GM21825 (cell line): ENCODE data around the gene STAM.

Experiments used
- ATAC-seq: cut with Tn5 transposase; IDR thresholded peaks from one replicate; pipeline ENCODE4 v1.9.1; 2021; ENCODE audit warnings: mild to moderate bottlenecking, moderate library complexity; ENCODE audit not compliant: unreplicated experiment

Gene STAM

GRCh38 chr10:17645621-17646345, 1.8 kb downstream of the STAM start:
- ATAC-seq, result no peak

GRCh38 chr10:17647326-17647725, 3.4 kb downstream of the STAM start:
- ATAC-seq, result no peak

DNA sequence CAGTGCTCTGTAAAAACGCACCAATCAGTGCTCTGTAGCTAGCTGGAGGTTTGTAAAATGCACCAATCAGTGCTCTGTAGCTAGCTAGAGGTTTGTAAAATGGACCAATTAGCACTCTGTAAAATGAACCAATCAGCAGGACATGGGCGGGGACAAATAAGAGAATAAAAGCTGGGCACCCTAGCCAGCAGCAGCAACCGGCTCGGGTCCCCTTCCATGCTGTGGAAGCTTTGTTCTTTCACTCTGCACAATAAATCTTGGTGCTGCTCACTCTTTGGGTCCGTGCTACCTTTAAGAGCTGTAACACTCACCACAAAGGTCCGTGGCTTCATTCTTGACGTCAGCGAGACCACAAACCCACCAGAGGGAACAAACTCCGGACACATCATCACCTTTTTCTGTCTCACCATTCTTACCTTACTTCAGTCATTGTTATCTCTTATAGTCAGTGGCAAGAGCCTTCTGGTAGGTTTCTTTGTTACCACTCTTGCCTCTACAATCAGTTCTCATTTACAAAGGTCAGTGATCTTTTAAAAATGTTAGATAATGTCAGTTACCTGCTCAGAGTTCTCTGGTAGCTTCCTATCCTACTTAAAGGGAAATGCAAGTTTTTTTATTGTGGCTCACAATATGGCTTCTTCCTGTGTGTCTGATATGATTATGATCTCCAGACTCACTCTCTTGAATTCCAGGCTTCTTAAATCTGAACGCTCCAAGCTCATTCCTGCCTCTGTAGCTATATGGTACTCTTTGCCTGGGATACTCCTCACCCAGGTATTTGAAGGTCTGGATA, 4.5 kb downstream of the STAM start:
- ATAC-seq, result no peak

- no peak for ATAC-seq
Measured at GRCh38 chr10:17649052-17649451, 5.1 kb downstream of the STAM start.

GRCh38 chr10:17649836-17650235, 5.9 kb downstream of the STAM start:
- ATAC-seq, result no peak

DNA sequence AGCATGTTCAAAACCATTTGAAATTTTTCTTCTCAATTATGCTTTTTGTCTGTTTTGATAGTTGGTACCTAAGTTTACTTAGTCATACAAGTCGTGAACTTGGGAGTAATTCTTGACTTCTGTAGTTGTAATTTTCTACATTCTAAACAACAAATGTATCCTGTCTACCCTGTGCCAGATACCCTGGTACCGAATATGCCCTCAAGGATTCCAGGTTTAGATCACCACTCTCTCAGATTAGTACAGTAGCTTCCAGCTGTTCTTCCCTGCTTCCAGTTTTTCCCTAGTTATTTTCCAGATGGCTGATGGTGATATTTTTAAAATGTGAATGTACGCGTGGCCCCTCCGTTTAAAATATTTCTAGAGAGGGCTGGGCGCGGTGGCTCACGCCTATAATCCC, 6.5 kb downstream of the STAM start:
- ATAC-seq, result no peak

DNA sequence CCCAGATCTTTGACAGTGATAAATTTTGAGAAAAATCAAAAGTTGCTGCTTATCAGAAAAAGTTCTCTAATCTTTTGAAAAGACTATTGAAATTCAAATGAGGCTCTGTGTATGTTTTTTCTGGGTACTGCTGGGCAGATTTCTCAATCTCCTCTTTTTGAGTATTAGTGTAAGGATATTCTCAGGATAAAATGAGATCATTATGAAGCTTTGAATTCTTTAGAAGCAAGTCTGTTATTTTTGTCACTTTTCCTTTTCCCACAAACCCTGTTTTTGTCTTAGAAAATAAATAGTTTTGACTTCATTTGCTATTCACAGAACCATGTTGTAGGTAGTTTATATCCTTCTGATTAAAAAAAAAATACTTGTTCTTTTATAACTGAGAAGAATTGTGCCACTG, 7.9 kb downstream of the STAM start:
- no peak for ATAC-seq

- no peak for ATAC-seq
Measured at GRCh38 chr10:17652585-17652984, 8.6 kb downstream of the STAM start.

DNA sequence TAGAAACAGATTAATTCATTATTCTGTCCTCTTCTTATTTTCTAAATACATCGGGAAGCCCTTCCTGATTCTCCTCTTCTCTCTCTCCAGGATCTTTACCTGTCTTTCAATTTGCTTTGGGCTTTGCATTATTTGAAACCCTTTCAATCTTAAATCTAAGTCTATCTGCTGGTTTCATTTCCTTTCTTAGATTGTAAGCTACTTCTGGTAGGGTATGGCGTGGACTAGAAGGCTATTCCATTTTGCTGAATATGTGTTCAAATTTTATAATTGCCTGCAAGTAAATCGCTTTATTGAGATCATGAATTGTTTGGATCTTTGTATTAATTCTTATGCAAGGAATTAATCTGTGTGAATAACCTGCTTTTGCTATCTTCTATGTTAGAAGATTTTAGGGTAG, 11.1 kb downstream of the STAM start:
- ATAC-seq, result peak; percentile 30

DNA sequence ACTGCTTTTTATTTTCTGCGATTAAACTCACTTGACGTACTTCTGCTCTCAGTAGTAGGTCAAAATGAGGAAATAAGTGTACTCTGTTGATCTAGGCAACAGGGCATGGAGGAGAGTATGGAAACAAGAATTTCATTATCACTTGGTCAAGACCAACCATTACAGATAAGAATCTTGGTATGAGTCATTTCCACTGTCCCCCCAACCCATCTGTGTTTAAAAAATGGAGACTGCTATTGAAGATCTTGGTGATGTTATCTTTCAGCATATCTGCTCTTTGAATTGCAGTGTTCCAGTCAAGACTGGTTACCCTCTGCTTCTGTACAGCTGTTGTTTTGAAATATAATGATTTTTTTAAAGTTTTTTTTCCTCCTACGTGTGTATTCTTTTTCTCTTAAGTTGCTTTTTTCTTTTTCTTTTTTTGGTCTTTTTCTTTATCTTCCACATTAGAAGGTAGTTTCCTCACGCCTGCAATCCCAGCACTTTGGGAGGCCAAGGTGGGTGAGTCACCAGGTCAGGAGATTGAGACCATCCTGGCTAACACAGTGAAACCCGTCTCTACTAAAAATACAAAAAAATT, 11.7 kb downstream of the STAM start:
- peak; percentile 93 for ATAC-seq

GRCh38 chr10:17657103-17657500, 13.2 kb downstream of the STAM start:
- ATAC-seq, result no peak

- no peak for ATAC-seq
Measured at GRCh38 chr10:17659365-17659764, 15.4 kb downstream of the STAM start.

DNA sequence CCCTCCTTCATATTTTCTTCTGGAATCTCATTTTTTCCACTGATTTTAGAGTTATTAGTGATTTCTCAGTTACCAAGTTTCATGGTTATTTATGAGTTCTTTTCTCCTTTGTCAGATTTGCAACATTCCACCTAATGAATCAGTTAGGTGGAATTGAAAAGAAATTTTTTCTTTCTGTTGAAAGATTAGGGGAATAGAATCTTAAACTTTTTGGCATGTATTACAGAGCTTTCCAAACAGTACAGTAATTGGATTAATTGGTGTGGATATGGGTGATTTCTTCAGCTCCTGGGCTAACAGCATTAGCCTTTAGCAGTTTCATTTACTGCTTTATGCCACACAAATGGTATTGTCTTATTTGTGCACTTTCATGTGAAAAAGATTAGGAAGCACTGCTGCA, 17.0 kb downstream of the STAM start:
- ATAC-seq, result no peak

DNA sequence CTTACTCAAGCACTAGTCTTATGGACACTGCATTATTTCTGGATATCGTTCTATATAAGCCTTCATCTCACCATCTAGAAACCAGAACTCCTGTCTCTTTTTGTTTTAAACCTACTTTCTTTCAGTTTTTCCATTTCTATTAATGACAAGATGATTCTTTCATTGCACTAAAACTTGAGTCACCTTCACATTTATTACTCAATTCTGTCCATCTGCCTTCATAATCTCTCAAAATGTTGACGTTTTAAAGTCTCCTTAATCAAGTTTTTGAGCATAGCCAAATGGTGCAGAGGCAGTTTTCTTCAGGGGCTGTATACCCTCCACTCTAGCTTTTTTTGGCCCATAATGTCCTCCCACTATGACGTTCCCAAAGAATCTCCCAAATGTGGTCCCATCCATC, 17.6 kb downstream of the STAM start:
- ATAC-seq, result no peak

DNA sequence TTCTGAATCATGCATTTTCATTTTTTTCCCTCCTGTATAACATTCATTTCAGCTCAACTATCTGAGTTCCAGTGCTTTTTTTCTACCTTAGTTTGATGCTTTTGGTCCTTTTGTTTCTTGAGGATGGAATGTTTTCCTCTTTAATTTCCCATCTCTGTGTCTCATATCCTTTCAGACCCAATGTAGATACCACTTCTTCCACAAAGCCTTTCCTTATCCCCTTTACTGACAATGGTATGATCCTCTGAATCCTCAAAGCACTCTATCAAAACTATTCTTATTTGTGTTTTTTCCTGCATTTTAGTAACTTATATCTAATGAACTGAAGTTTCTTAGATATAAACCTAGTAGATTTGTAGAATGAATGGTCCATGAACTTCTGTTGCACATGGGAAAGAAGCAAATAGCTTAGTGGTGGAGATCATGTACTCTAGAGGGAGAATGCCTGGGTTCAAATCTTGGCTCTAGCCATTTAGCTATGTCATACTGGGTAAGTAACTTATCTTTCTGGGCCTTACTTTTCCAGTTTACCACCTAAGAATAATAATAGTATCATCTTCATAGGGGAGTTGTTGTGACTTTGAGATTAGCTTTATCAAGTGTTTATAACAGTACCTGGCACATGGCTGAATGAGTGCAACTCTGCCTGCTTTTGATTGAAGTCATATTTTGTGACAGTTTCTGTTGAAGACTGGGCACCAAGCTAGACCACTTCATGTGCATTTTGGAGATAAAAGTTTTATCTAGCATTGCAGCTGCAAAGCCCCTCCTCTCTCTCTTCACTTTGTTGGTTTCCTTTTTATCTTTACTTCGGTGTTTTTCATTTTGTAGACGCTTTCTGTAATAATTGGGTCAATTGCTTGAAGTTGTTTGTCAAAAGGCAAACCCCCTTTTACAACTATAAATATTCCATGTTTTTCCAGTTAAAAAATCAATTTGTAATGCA, 18.5 kb downstream of the STAM start:
- ATAC-seq, result no peak

GRCh38 chr10:17663450-17663849, 19.5 kb downstream of the STAM start:
- no peak for ATAC-seq

DNA sequence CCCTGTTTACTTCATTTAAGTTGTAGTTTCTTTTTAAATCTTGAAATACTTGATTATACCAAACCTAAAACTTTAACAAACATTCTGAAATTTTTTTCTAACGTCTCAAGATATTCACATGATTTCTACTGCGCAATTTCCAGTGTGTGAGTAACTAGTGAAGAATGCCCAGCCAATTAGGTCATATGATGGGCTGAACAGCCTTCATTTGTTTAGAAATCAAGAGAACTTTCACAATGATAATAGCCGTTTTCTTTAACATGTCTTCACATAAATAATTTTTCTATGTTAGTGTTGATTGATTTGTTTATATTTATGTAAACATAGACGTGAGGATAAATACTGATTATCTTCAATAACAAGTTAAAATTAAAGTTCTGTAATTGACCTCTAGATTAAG, 21.8 kb downstream of the STAM start:
- no peak for ATAC-seq

DNA sequence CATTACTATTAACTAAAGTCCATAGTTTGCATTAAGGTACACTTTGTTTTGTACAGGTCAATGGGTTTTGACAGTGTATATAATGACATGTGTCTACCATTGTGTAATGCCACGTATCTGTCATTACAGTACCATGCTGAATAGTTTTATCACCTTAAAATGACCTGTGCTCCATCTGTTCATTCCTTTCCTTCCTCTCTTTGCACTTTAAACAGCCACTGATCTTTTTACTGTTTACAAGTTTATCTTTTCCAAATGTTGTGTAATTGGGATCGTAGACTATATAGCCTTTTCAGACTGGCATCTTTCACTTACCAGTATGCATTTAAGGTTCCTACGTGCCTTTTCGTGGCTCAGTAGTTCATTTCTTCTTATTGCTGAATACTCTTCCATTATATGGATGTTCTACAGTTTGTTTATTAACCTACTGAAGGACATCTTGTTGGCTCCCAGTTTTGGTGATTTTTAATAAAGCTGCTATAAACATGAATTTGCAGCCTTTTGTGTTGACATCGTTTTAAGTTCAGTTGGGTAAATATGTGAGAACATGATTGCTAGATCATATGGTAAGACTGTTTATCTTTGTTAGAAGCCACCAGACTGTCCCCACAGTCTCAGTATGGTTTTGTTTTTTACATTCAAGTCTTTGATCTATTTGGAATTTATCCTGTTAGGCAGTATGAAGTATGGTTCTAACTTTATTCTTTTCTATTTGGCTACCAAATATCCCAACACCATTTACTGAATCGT, 24.7 kb downstream of the STAM start:
- peak; percentile 33 for ATAC-seq

DNA sequence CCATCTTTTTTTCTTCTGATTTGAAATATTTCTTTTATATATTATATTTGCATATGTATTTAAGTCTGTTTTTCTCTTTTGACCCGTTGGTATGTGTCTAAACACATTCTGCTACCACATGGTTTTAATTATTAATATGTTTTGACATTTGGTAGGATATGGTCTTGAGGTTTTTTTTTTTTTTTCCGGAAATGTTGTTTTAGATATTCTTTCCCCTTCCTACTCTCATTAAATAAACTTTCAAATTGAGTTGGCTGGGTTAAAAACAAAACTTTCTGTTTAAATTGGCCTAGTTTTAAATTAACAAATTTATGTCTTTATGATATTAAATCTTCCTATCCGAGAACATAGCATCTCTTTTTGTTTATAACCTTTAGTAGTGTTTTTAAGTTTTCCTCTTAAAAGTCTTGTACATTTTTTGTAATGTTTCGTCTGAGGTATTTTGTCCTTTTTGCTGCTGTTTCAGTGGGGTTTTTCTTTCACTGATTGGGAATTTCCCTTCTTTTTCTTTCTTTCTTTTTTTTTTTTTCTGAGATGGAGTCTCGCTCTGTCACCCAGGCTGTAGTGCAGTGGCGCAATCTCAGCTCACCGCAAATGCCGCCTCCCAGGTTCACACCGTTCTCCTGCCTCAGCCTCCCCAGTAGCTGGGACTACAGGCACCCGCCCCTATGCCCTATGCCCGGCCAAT, 25.4 kb downstream of the STAM start:
- peak; percentile 42 for ATAC-seq

- no peak for ATAC-seq
Measured at GRCh38 chr10:17671307-17671706, 27.4 kb downstream of the STAM start.
